ENCODE measurements around the gene MKX. TPM values are rescaled to one million over a fixed set of nuclear protein-coding genes. Genes with fewer than 3 reads are reported as not detected.

MKX gene
- total and polyA plus RNA-seq, 4 donors = 0.50 to 3.5 (median 1.4) TPM

- TF ChIP-seq, protein P1, sequence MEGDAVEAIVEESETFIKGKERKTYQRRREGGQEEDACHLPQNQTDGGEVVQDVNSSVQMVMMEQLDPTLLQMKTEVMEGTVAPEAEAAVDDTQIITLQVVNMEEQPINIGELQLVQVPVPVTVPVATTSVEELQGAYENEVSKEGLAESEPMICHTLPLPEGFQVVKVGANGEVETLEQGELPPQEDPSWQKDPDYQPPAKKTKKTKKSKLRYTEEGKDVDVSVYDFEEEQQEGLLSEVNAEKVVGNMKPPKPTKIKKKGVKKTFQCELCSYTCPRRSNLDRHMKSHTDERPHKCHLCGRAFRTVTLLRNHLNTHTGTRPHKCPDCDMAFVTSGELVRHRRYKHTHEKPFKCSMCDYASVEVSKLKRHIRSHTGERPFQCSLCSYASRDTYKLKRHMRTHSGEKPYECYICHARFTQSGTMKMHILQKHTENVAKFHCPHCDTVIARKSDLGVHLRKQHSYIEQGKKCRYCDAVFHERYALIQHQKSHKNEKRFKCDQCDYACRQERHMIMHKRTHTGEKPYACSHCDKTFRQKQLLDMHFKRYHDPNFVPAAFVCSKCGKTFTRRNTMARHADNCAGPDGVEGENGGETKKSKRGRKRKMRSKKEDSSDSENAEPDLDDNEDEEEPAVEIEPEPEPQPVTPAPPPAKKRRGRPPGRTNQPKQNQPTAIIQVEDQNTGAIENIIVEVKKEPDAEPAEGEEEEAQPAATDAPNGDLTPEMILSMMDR (IDR thresholded peaks at IDR 0.05; ENCODE audit: control extremely low read depth, extremely low read depth) = no peak
- Histone ChIP-seq H3K4me3 (no peak overlapping the region), H3K9me3 (ENCODE audit: control insufficient read depth in 4 of 4, insufficient read depth in 3 of 4, low read length in 3 of 4) (peaks cover 0 to 4% (median 0%) of the 10 kb centered on the region in 4 donors), H3K4me1 (ENCODE audit: control insufficient read depth in 5 of 5, insufficient read depth in 5 of 5, low read length in 5 of 5) (peaks cover 0 to 8% (median 0%) of the 10 kb centered on the region in 5 donors), H3K27ac (ENCODE audit: low read depth in 1 of 2, low read length in 1 of 2) (no peak overlapping the region), H3K27me3 (ENCODE audit: control insufficient read depth in 3 of 3, insufficient read depth in 3 of 3, low read length in 2 of 3) (no peaks in the 10 kb centered on the region), H3K9ac (ENCODE audit: insufficient read depth in 1 of 2, low read length in 2 of 2) (no peak overlapping the region), H3K36me3 (ENCODE audit: control insufficient read depth in 4 of 4, insufficient read depth in 4 of 4, low read length in 4 of 4) (no peaks in the 10 kb centered on the region)
- DNase-seq = no peak
- 74 to 80% methylated on average over 5 of the region's 5 CpGs for WGBS, 2 donors
- no peak for ATAC-seq (ENCODE audit: insufficient read depth, low FRiP score)
Measured at GRCh38 chr10:27644307-27644939, 101.2 kb downstream of the MKX start.

DNA sequence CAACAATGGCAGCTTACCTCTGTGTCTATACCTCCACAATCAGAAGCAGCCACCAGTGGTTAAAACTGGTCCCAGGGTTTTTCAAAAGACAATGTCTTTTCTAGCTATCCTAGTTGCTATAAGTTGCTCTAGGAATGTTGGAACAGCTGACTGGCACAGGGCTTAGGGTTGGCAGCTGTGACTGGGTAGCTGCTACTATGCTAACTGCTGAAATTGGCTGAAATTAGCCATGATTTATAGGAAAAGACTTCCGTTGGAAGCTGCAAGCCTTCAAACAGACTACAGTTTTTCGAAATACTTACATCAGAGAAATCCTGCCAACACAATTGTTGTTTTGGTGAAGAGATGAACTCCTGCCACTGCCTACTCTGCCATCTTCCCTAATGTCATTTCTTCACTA lies 102.3 kb downstream of the MKX start:
- no peak overlapping the region for H3K27ac ChIP-seq (ENCODE audit: low read depth in 1 of 2, low read length in 1 of 2)
- peaks cover 0 to 4% (median 0%) of the 10 kb centered on the region in 4 donors for H3K9me3 ChIP-seq (ENCODE audit: control insufficient read depth in 4 of 4, insufficient read depth in 3 of 4, low read length in 3 of 4)
- no peak overlapping the region for H3K9ac ChIP-seq (ENCODE audit: insufficient read depth in 1 of 2, low read length in 2 of 2)
- no peaks in the 10 kb centered on the region for H3K27me3 ChIP-seq (ENCODE audit: control insufficient read depth in 3 of 3, insufficient read depth in 3 of 3, low read length in 2 of 3)
- peaks cover 0 to 8% (median 0%) of the 10 kb centered on the region in 5 donors for H3K4me1 ChIP-seq (ENCODE audit: control insufficient read depth in 5 of 5, insufficient read depth in 5 of 5, low read length in 5 of 5)
- ATAC-seq (ENCODE audit: insufficient read depth, low FRiP score) = no peak
- WGBS, 2 donors = 80 to 81% methylated on average over 2 of the region's 2 CpGs
- no peak overlapping the region for H3K4me3 ChIP-seq
- TF ChIP-seq, protein P1 (IDR thresholded peaks at IDR 0.05; ENCODE audit: control extremely low read depth, extremely low read depth) = no peak
- H3K36me3 ChIP-seq (ENCODE audit: control insufficient read depth in 4 of 4, insufficient read depth in 4 of 4, low read length in 4 of 4) = no peaks in the 10 kb centered on the region
- peak in 2 of 3 donors; percentile 33 to 52 for DNase-seq

DNA sequence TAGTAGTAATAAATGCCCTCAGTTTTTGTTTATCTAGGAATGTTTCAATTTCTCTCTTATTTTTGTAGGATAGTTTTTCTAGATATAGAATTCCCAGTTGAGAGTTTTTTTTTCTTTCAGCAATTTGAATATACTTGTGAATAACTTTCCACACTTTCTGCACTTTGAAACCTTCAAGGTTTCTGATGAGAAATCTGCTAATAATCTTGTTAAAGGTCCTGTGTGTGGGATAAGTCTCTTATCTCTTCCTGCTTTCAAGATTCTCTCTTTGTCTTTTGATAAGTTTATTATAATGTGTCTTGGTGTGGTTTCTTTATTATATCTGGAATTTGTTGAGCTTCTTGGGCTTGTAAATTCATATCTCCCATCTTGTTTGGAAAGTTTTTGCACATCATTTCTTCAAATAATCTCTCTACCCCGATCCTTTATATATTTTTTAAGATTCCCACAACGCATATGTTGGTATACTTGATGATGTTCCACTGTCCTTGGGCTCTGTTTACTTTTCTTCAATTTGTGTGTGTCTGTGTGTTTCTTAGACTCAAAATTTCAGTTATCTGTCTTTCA lies 103.5 kb downstream of the MKX start:
- no peak overlapping the region for H3K27ac ChIP-seq (ENCODE audit: low read depth in 1 of 2, low read length in 1 of 2)
- H3K9ac ChIP-seq (ENCODE audit: insufficient read depth in 1 of 2, low read length in 2 of 2) = no peak overlapping the region
- peaks cover 0 to 4% (median 0%) of the 10 kb centered on the region in 4 donors for H3K9me3 ChIP-seq (ENCODE audit: control insufficient read depth in 4 of 4, insufficient read depth in 3 of 4, low read length in 3 of 4)
- H3K4me3 ChIP-seq = no peak overlapping the region
- WGBS, 2 donors = 94 to 100% methylated on average over 2 of the region's 2 CpGs
- DNase-seq (no peak), ATAC-seq (ENCODE audit: insufficient read depth, low FRiP score) (no peak)
- TF ChIP-seq, protein P1 (IDR thresholded peaks at IDR 0.05; ENCODE audit: control extremely low read depth, extremely low read depth) = no peak
- peaks cover 0 to 8% (median 0%) of the 10 kb centered on the region in 5 donors for H3K4me1 ChIP-seq (ENCODE audit: control insufficient read depth in 5 of 5, insufficient read depth in 5 of 5, low read length in 5 of 5)
- no peaks in the 10 kb centered on the region for H3K36me3 ChIP-seq (ENCODE audit: control insufficient read depth in 4 of 4, insufficient read depth in 4 of 4, low read length in 4 of 4)
- H3K27me3 ChIP-seq (ENCODE audit: control insufficient read depth in 3 of 3, insufficient read depth in 3 of 3, low read length in 2 of 3) = no peaks in the 10 kb centered on the region

All from lung (tissue), 12 donors.